HG03432 (cell line): ENCODE data around the gene MSTO1.
"Not testable (repeated sequence)": the region's sequence is repeated elsewhere in the genome, so short reads cannot be mapped to it uniquely, and the experiment has no call there.

Experiments used
- ATAC-seq: cut with Tn5 transposase; IDR thresholded peaks from one replicate; pipeline ENCODE4 v1.9.1; 2021; ENCODE audit warnings: mild to moderate bottlenecking, moderate library complexity; ENCODE audit not compliant: unreplicated experiment

Gene MSTO1

DNA sequence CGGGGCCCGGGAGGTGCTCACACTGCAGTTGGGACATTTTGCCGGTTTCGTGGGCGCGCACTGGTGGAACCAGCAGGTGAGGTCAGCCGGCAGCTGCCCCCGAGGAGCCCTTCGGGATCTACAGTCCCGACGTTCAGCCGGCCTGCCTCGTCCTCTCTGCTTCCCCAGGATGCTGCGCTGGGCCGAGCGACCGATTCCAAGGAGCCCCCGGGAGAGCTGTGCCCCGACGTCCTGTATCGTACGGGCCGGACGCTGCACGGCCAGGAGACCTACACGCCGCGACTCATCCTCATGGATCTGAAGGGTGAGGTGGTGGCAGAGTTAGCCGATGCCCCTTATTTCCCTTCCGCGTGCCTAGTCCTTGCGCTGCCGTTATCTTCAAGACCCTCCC is 234 bp downstream of the MSTO1 start:
- not testable (repeated sequence) for ATAC-seq

DNA sequence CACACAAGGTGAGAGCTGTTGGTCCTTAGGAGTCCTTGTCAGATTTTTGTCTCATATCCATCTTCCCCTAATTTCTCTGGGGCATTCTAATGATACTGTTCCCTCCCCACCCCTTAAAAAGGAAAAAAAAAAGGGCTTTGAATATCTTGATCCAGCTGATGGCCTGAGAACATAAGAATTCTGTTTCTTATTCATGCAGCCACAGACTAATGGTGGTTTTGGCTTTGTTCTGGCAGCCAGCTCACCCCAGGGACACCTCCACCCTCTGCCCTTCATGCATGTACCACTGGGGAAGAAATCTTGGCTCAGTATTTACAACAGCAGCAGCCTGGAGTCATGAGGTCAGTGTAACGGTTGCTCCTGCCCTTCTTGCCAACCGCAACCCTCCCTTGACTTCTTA is 3.2 kb downstream of the MSTO1 start:
- ATAC-seq = not testable (repeated sequence)

- no peak for ATAC-seq
Observed at GRCh38 chr1:155622191-155622590, 12.2 kb downstream of the MSTO1 start.

DNA sequence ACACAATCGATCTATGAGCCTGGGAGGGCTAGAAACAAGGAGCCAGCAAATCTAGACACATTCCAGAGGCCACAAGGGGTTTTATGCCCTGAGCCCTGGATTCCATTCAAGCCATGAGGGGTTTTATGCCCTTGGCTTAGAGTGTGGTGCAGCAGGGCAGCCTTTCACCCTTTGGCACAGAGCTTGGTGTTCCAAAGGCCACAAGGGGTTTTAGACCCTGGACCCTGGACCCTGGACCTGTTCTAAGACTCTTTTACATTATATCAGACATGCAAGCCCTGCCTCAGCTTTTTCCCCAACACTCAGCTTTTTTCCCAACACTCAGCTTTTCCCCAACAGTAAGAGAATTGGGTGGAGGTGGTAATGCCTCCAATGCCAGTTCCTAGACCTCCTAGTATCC is 13.3 kb downstream of the MSTO1 start:
- ATAC-seq = no peak

DNA sequence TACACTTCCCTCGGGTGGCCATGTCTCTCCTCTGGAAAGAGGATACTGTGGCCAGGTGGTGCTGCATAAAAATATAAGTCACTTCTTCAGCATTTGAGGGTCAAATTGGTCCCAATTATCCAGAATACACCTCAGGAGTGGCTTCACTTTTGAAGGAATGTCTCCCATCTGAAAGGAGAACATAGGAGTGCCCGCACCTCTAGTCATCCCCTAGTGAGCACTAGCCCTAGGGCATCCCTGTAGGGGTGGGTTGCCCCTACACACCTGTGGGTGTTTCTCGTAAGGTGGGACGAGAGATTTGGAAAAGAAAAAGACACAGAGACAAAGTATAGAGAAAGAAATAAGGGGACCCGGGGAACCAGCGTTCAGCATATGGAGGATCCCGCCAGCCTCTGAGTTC is 16.4 kb downstream of the MSTO1 start:
- ATAC-seq = not testable (repeated sequence)

DNA sequence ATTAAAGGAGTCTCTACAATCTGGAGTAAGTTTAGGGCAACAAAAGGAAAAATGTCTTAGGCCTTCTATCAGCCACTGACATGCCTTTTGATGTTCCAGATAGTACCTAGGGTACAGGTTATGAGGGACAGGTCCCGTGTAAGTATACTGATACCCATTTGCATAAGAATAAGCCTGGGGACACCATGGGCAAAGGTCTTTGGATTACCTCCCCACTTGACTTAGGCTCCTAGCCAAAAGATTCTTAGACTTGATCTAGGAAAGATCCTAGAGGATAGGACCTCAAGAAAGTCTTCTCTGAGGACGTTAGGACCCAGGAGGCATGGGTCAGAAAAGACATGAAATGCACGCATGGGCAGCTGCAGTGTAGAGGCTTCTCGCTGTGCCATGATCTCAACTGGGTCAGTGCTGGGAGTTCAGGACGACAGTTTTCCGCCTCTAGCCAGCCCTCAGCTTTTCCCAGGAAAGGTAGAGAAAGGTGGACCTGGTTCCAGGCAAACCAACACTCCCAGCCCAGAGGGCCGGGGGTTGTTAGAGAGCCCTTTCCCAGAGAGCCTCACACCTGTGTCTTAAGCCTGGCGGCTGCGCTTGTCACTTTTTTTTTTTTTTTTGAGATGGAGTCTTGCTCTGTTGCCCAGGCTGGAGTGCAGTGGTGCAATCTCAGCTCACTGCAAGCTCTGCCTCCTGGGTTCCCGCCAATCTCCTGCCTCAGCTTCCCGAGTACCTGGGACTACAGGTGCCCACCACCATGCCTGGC is 26.6 kb downstream of the MSTO1 start:
- no peak for ATAC-seq

GRCh38 chr1:155640367-155640766 is 30.3 kb downstream of the MSTO1 start:
- no peak for ATAC-seq

GRCh38 chr1:155642559-155643180 is 32.7 kb downstream of the MSTO1 start:
- ATAC-seq = not testable (repeated sequence)

DNA sequence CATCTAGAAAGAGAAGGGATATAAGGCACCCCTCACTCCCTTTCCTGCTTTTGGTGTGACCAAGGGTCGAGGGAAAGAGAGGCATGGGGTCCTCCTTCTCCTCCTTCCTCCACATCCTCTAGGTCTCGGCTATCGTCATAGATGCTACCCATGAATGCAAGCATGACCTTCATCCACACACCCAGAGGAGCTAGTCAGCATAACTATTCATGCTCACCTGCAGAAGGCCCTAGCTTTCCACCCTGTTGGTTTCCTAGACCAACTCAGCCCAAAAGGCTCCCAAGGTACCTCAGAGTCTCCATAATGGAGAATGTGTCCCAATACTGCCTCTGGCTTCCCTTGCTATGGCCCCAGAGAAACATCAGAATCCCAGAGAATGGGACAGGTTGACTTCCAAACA is 33.2 kb downstream of the MSTO1 start:
- no peak for ATAC-seq

GRCh38 chr1:155645034-155645598 is 35.1 kb downstream of the MSTO1 start:
- no peak for ATAC-seq

DNA sequence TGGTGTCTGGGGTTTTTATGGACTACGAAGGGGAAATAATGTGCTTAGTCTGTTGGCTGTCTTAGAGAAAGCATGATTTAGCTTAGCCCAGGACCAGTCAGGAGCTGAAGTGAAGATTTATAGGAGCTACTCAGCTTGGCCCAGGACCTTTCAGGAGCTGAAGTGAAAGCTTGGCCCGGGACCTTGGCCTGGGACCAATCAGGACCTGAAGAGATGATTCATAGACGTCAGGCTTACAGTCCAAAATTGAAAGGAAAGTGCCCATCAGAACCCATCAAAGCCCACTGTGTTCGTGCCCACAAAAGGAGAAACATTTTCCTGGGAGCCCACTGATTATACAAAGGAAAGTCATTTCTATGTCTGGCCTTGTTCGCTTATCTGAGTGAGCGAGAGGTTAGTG is 35.6 kb downstream of the MSTO1 start:
- ATAC-seq = no peak

GRCh38 chr1:155646307-155646706 is 36.3 kb downstream of the MSTO1 start:
- no peak for ATAC-seq

- no peak for ATAC-seq
Observed at GRCh38 chr1:155648207-155649147, 38.5 kb downstream of the MSTO1 start.

DNA sequence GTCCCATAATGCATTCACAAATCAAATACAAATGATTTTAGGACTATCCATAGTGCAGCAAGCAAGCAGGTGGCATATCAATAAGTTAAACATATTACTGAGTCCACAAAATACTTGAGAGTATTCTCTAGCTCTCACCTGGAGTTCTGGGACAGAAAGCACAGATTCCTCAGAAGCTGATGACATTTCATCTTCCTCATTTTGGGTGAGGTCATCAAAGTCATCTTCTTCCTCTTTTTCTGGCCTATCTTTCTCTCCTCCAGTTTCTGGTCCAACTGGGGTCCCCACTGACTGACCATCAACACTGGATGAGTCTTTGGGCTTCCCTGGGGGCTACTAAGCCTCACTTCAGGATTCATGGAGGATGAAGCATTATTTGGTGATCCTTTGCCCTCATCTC is 39.7 kb downstream of the MSTO1 start:
- no peak for ATAC-seq

DNA sequence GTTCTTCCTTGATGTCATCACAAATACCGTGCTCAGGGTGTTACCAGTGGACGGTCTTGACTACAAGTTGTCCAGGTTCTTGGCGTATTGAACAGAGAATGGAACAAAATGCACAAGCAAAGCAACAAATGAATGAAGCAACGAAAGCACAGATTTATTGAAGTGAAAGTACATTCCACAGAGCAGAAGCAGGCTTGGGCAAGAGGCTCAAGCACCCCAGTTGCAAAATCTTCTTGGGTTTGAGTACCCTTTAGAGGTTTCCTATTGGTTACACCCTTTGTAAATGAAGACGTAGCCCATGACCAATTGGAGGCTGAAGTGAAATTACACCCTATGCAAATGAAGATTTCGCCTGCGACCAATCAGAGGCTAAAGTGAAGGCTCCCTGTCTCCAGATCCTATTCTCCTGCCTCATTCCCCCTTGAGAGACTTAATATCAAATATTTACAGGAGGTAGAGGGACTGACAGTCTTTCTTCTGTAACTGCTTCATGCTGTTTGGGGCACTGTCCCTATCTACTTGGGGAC is 40.3 kb downstream of the MSTO1 start:
- ATAC-seq = no peak

DNA sequence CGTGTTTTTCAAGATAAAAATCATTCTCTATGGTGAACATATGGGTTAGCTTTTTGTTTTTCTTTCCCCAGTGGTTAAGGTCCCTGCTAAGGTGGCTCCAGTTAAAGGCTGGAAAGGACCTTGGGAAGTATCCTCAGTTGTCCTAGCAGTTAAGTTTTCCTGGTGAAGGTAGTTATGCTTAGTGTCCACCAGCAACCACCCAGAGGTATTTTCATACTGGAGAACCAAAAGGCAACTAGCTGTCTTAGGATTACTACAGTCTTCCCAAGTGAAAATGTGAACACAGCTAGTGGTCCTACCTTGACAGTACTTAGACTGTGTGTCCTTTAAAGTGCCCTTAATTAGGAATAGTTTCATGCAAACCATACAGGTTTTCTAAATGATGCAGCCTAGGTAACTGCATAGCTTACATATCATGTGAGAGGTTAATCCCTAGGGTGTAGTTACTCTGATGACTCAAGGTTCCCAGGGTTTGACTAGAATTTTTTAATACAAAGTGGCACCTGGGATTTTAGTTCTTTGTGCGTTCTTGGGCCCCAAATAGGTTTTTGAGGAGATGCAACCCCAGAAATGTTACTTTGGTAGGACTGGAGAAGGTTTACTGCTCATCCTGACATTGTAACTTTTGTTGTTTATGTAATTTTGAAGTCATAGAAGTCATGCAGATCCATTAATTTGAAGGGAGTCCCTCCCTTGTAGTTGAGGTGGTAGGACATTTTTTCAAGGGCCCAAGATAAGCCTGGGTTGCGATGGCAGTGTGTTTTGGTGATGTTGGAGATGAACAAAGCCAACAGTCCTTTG is 42.0 kb downstream of the MSTO1 start:
- no peak for ATAC-seq

GRCh38 chr1:155652951-155653350 is 42.9 kb downstream of the MSTO1 start:
- ATAC-seq = no peak

- ATAC-seq = no peak
Observed at GRCh38 chr1:155657463-155657862, 47.4 kb downstream of the MSTO1 start.

DNA sequence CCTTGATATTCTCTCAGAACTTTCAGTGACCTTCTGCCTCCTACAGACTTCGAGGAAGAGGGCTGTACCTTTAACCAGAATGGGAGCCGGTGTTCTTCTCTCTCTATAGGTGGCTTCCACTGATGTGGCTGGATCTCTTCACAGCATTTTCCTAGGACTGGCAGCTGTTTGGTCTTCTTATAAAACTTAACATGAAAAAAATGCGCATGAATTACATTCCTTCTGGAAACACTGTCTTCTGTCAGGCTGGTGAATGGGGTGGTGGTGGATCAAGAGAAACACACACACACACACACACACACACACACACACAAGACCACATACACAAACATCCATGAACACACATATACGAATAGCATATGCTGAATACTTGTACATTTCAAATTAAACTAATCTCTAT is 51.2 kb downstream of the MSTO1 start:
- not testable (repeated sequence) for ATAC-seq
